DMS114 treated with DMSO at 0.1 percent for 48 hours (cell line): ENCODE data around the gene WWOX.

Source experiments
- DNase-seq: peaks from one replicate; lab custom pipeline; 2025; ENCODE audit not compliant: unreplicated experiment; lab: John Stamatoyannopoulos, UW

Gene WWOX

GRCh38 chr16:78778101-78779004 is 678.9 kb downstream of the WWOX start:
- DNase-seq = no peak

DNA sequence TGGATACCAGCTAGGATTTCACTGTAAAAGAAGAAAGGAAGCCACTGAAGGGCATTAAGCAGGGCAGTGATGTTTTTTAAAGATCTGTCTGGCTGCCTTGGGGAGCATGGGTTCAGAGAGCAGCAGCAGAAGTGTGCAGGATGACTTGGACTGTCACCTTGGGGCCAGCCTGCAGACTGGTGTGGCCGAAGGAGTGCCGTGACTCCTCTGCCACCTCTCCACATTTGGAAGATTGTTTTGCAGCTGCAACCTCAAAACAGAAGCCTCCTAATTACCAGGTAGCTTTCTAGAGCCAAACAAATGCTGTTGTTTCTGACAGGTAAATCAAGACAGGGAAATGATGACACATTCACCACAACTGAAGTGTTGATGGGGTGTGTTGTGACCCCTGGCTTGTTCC is 681.4 kb downstream of the WWOX start:
- DNase-seq = no peak

DNA sequence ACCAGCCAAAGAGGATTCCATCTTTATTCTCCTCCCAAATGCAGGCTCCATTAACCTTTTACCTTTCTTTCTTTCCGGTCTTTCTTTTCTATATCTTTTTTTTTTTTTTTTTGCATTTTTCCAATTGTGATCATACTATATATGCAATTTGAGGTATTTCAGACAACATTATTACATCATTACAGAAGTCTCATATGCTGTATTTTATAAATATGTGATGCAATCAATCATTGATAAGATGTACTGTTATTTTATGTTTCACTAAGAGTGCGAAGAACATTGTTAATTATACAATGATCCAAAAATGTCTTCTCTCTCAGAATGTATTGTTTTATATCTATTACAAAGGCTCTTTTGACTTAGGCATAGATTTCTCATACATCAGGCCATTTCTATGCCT is 683.1 kb downstream of the WWOX start:
- DNase-seq = no peak

DNA sequence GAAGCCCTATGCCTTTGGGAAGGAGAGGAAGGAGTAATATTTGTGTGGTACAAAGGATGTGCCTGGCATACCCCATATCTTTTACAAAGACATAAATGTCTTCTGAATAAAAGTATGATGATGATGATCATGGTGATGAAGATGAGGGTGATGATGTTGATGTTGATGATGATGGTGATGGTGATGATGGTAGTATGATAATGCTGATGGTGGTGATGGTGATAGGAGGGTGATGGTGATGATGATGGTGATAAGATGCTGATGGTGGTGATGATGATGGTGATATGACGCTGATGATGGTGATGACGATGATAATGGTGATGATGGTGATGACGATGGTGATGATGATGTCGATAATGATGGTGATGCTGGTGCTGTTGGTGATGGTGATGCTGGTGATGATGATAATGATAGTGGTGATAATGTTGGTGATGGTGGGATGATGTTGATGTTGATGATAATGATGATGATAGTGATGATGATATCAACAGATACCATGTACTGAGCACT is 684.2 kb downstream of the WWOX start:
- DNase-seq = no peak

DNA sequence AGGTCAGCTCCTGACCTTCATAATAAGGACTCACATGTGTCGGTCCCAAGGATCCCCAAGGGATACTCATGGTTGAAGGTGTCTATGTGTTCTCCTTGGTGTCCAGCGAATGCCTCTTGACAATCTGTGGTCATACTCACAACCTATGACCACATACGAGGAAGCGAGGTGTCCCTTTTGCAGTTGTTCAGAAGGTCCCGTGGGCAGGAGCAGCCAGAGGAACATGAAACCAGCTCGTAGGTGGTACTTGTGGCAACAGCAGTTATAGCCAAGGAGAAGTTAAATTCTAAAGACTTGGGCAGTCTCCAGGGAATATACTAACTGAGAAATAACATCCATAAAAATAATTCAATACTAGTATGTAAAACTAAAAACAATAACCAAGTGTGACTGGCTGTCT is 685.3 kb downstream of the WWOX start:
- no peak for DNase-seq

DNA sequence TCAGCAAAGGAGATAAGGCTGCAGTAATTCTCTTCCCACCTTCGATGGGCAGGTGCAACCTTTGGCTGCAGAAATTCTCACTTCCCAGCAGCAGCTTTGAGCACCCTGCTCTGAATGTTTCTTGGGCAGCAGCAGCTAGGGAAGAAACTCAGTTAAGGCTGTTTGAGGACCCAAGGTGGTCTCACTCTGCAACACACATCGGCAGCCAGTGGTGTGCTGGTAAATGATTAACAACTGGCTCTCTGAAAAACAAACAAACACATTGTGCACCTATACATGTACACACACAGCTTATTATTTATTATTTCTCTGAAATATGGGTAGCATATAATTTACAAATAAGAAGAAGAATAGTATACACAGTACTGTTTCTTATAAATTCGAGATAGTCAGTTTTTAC is 685.8 kb downstream of the WWOX start:
- no peak for DNase-seq

- no peak for DNase-seq
Observed at GRCh38 chr16:78786635-78787034, 687.2 kb downstream of the WWOX start.

DNA sequence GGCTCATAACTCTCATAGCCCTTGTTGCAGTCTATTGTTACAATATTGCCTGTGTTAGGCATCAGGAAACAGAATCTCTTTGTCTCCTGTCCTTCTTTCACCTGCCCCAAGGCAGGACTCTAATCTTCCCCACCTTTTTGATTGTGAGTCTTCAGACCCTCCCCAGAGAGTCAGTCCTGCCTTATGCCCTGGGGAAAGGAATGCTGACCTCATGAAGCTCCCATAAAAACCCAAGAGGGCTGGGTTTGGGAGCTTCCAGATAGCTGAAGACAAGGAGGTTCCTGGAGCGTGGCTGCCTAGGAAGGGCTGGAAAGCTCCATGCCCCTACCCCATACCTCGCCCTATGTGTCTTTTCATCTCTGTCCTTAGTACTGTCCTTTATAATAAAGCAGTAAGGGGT is 688.8 kb downstream of the WWOX start:
- no peak for DNase-seq

- DNase-seq = no peak
Observed at GRCh38 chr16:78788696-78789095, 689.2 kb downstream of the WWOX start.

DNA sequence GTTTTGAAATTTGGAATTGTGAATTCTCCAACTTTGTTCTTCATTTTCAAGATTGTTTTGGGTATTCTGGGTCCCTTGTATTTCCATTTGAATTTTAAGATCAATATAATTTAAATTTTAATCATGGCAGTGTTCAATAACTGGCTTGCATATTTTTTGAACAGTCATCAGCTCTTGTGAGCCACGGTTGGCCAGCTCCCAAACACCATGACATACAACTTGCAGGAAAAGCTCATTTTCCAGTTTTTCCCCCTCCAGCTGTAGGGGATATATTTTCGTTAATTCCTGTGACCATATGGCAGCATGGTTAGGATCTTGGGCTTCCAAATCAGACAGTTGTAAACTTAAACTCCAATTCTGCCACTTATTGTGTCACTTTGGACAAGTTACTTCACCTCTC is 690.1 kb downstream of the WWOX start:
- no peak for DNase-seq

DNA sequence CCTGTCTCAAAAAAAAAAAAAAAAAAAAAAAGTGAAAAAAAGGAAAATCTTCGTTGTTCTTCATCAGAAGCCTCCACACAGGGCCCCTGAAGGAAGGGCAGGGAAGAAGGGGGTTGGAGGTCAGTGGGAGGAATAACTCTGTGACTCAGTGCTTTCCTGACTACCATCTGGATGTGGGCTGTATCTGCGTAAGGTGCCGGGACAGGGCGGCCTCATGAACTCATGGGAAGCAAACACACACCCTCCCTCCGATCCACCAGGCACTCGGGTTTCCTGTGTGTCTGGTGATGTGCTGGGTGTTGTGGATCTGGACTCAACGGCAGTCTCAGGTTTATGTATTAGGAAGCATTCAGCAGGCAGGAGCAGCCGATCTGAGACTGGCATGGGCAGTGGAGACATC is 691.6 kb downstream of the WWOX start:
- no peak for DNase-seq

DNA sequence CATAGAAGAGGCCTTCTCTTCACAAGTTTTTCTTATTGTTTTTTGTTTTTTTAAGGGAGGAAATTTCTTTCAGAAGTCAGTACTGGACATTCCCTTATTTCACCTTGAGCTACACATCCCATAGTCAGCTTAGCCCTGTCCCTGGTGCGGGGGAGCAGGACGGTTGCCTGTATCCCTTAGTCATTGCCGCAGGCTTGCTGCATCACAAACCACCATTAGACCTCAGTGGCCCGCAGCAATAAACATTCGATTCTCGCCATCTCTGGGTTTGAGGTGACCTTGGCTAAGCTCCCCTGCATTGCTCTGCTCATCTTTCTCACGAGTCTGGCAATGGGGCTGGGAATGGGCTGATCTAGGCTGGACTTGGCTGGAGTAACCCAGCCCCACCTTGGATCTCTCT is 692.5 kb downstream of the WWOX start:
- DNase-seq = no peak

- DNase-seq = no peak
Observed at GRCh38 chr16:78792952-78793351, 693.5 kb downstream of the WWOX start.

DNA sequence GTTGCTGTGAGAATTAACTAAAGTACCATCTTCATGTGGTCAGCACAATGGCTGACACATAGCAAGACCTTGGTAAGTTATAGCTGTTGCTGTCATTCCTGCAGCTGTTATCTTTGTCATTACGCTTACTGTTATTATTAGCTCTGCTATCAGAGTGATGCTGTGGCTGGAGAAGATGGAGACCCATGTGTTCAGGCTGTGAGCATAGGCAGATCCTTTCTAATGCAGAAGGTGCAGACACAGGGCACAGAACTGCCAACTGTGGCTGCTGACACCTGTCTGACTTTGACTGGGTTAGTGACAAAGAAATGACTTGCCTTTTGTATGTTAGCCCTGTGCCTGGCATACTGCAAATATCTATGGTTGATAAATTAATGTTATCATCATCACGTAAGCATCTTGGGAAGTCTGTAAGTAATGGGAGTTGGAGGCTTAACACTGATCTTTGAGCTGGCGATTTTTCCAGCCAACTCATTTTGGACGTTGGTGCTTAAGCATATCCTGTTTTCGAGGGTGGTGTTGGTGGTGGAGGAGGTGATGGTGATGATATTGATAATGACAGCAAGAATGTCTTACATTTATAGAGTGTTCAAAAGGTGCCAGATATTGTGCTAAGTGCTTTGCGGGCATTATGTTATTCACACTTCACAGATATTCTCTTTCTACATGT is 695.3 kb downstream of the WWOX start:
- DNase-seq = no peak

- no peak for DNase-seq
Observed at GRCh38 chr16:78795433-78795832, 696.0 kb downstream of the WWOX start.

GRCh38 chr16:78796221-78796866 is 696.9 kb downstream of the WWOX start:
- no peak for DNase-seq

GRCh38 chr16:78799429-78799828 is 700.0 kb downstream of the WWOX start:
- DNase-seq = no peak

DNA sequence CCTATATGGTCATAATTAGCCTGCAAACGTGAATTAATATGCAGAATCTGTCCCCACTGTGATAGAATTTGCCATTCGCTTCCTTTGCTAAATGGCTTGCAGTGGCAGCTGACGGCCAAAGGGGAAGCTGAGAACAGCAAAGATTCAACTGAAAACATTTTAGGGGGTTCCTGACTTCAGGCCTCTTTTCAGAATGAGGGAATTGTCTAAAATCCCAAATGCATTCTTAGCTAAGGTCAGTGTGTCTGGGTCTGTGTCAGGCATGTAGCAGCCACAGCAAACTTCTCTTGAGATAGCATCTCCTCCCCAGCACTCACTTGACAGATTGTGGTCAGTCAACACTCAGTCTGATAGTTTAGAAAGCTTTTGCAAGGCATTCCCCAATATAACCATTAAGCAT is 701.1 kb downstream of the WWOX start:
- no peak for DNase-seq

DNA sequence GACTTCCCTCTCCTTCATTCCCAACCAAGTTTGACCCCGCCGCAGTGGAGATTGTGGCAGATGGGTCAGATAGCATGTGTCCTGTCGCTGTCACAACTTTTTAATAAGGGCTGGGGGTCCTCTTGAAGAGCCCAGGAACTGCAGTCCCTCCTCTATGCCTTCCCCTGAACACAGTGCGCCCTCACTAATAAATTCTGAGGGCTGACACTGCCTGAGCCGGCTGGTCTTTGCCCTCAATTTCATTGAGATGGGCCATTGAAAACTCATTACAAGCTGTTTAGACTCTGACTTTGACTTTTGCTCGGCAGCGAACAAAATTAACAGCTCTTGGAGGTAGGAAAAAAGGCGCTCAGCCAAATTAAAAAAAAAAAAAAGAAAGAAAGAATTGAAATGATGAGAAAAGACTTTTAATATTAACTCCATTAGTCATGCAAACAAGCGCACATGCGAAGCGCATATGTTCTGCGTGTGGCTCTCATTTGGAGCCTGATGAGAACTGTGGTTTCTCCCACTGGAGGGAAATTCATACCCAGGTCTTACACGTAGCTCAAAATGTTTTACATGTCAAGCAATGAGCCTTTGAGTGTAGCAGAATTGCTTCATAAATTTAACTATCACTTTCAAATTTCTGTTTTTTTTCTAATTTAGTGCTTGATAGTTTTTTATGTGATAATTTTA is 704.7 kb downstream of the WWOX start:
- no peak for DNase-seq

DNA sequence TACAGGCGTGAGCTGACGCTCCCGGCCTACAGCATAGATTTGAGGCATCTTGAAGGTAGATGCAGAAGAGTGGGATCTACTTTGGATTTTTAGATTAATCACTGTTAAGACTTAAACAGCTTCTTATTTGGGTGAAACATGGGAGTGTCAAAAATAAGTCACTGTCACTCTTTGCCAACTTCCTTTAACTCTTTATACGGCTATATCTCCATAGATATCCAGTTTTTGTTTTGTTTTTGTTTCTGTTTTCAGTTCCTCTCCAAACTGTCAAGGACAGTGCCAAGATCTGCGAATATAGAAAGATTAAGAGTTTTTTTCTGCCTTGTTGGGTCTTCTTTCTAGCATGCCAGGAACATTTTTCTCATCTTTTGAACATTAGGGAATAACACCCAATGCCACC is 706.1 kb downstream of the WWOX start:
- DNase-seq = no peak

GRCh38 chr16:78811247-78811646 is 711.8 kb downstream of the WWOX start:
- no peak for DNase-seq
